ENCODE results near the gene FOLR1.
"Not testable (repeated sequence)": the region's sequence is repeated elsewhere in the genome, so short reads cannot be mapped to it uniquely, and the experiment has no call there.

The FOLR1 gene

GRCh38 chr11:72179049-72179803 is 12.7 kb upstream of the FOLR1 start:
- Histone ChIP-seq H3K27me3 (ENCODE audit: control insufficient read depth, low read length) (peaks cover 20% of the 10 kb centered on the region), H3K4me3 (ENCODE audit: low read length) (no peak overlapping the region), H3K9me3 (ENCODE audit: control insufficient read depth, insufficient read depth, low read length) (no peaks in the 10 kb centered on the region), H3K27ac (ENCODE audit: low read depth, low read length) (no peak overlapping the region), H4K20me1 (ENCODE audit: control insufficient read depth, insufficient read depth, low read depth, low read length) (no peaks in the 10 kb centered on the region), H3K9me2 (replicated peaks; ENCODE audit: control insufficient read depth, low read length) (no peaks in the 10 kb centered on the region), H3K79me2 (ENCODE audit: control insufficient read depth, low read length) (no peaks in the 10 kb centered on the region), H3K36me3 (ENCODE audit: control insufficient read depth, low read length) (no peaks in the 10 kb centered on the region), H3K4me1 (ENCODE audit: control insufficient read depth, low read length) (no peaks in the 10 kb centered on the region), H3K4me2 (ENCODE audit: low read length) (no peak overlapping the region), H3F3A (ENCODE audit: control insufficient read depth, insufficient read depth) (no peaks in the 10 kb centered on the region)
- TF ChIP-seq EZH2phosphoT487 (IDR thresholded peaks at IDR 0.05; ENCODE audit: borderline replicate concordance, low read length) (no peak), CTCF (IDR thresholded peaks at IDR 0.05; ENCODE audit: low read depth, low read length, poor library complexity, severe bottlenecking) (no peak)

- no peak overlapping the region for H3K27ac ChIP-seq (ENCODE audit: low read depth, low read length)
- no peaks in the 10 kb centered on the region for H3K9me2 ChIP-seq (replicated peaks; ENCODE audit: control insufficient read depth, low read length)
- no peaks in the 10 kb centered on the region for H3F3A ChIP-seq (ENCODE audit: control insufficient read depth, insufficient read depth)
- H3K79me2 ChIP-seq (ENCODE audit: control insufficient read depth, low read length): no peaks in the 10 kb centered on the region
- H3K4me3 ChIP-seq (ENCODE audit: low read length): no peak overlapping the region
- H3K9me3 ChIP-seq (ENCODE audit: control insufficient read depth, insufficient read depth, low read length): no peaks in the 10 kb centered on the region
- H4K20me1 ChIP-seq (ENCODE audit: control insufficient read depth, insufficient read depth, low read depth, low read length): no peaks in the 10 kb centered on the region
- no peaks in the 10 kb centered on the region for H3K4me1 ChIP-seq (ENCODE audit: control insufficient read depth, low read length)
- TF ChIP-seq EZH2phosphoT487 (IDR thresholded peaks at IDR 0.05; ENCODE audit: borderline replicate concordance, low read length) (no peak), CTCF (IDR thresholded peaks at IDR 0.05; ENCODE audit: low read depth, low read length, poor library complexity, severe bottlenecking) (no peak)
- H3K27me3 ChIP-seq (ENCODE audit: control insufficient read depth, low read length): peaks cover 23% of the 10 kb centered on the region
- no peaks in the 10 kb centered on the region for H3K36me3 ChIP-seq (ENCODE audit: control insufficient read depth, low read length)
- H3K4me2 ChIP-seq (ENCODE audit: low read length): no peak overlapping the region
Observed at GRCh38 chr11:72179804-72180396, 12.0 kb upstream of the FOLR1 start.

- not testable (repeated sequence) for H3K4me2 ChIP-seq (ENCODE audit: low read length); H3K4me3 ChIP-seq (ENCODE audit: low read length); H3F3A ChIP-seq (ENCODE audit: control insufficient read depth, insufficient read depth); H3K79me2 ChIP-seq (ENCODE audit: control insufficient read depth, low read length); H3K9me3 ChIP-seq (ENCODE audit: control insufficient read depth, insufficient read depth, low read length); H3K27ac ChIP-seq (ENCODE audit: low read depth, low read length); H3K4me1 ChIP-seq (ENCODE audit: control insufficient read depth, low read length); H3K9me2 ChIP-seq (replicated peaks; ENCODE audit: control insufficient read depth, low read length); H3K36me3 ChIP-seq (ENCODE audit: control insufficient read depth, low read length); H4K20me1 ChIP-seq (ENCODE audit: control insufficient read depth, insufficient read depth, low read depth, low read length)
- H3K27me3 ChIP-seq (ENCODE audit: control insufficient read depth, low read length): peaks cover 23% of the 10 kb centered on the region
Observed at GRCh38 chr11:72180892-72181552, 10.9 kb upstream of the FOLR1 start.

- H3K36me3 ChIP-seq (ENCODE audit: control insufficient read depth, low read length); H3K4me2 ChIP-seq (ENCODE audit: low read length); H4K20me1 ChIP-seq (ENCODE audit: control insufficient read depth, insufficient read depth, low read depth, low read length); H3F3A ChIP-seq (ENCODE audit: control insufficient read depth, insufficient read depth); H3K9me3 ChIP-seq (ENCODE audit: control insufficient read depth, insufficient read depth, low read length); H3K27ac ChIP-seq (ENCODE audit: low read depth, low read length); H3K79me2 ChIP-seq (ENCODE audit: control insufficient read depth, low read length); H3K4me1 ChIP-seq (ENCODE audit: control insufficient read depth, low read length); H3K9me2 ChIP-seq (replicated peaks; ENCODE audit: control insufficient read depth, low read length); H3K4me3 ChIP-seq (ENCODE audit: low read length): not testable (repeated sequence)
- H3K27me3 ChIP-seq (ENCODE audit: control insufficient read depth, low read length): peaks cover 23% of the 10 kb centered on the region
Observed at GRCh38 chr11:72181553-72181958, 10.4 kb upstream of the FOLR1 start.

All from DOHH2 (cell line).